GM21717 (cell line): ENCODE measurements around the gene AIM2.
"Not testable (repeated sequence)": the region's sequence is repeated elsewhere in the genome, so short reads cannot be mapped to it uniquely, and the experiment has no call there.

Source experiments
- ATAC-seq: cut with Tn5 transposase; IDR thresholded peaks from one replicate; pipeline ENCODE4 v1.9.1; 2021; ENCODE audit warnings: mild to moderate bottlenecking, moderate library complexity; ENCODE audit not compliant: unreplicated experiment

The AIM2 gene

GRCh38 chr1:159081626-159082025, 5.1 kb upstream of the AIM2 start:
- ATAC-seq, result no peak

DNA sequence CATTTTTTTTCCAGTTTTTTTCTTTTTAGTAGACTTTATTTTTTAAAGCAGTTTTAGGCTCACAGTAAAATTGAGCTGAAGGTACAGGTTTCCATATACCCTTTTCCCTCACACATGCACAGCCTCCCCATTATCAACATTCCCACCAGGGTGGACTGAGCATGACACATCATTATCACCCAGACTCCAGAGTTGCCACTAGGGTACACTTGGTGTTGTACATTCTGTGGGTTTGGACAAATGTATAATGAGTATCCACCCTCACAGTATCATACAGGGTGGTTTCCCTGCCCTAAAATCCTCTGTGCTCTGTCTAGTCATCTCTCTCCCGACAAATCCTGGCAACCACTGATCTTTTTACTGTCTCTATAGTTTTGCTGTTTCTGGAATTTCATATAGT, 3.0 kb upstream of the AIM2 start:
- ATAC-seq, result no peak

DNA sequence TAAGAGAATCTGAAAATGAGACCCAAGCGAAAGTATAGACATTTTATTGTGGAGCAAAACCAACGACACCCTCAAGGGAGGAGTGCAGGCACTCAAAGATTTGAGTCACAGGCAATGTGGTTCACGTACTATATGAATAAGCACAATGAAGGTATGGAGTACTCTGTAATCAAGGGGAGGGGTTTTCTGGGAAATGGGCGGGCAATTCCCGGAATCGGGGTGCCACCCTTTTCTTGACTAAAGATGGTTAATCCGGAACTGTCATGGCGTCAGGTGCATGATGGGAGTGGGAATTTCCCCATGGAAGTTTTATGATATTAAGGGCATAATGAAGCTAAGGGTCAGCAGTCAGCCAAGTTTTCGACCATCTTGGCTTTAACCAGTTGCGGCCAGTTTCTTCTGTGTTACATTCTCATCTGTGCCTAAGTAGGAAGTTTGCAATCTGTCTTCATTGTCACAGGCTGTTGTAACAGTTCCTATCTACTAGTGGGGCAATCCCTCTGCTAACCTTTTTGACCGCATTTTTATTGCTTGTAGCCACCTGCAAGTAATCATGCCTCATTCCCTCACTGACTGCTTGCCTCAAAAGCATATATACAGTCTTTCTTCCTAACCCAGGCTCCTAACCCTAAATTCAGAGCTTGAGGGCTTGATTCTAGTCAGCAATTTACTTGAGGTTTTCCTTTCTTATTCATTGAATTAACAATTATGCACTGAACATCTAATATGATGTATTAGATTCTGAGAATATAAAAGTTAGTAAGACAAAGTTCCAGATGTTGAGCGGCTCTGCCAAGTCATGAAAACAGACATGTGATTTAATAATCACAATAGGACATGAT, 775 bp upstream of the AIM2 start:
- peak; percentile 76 for ATAC-seq

GRCh38 chr1:159071970-159072582, 4.5 kb downstream of the AIM2 start:
- no peak for ATAC-seq

- no peak for ATAC-seq
These were observed 7.7 kb downstream of the AIM2 start for GRCh38 chr1:159068886-159069285.

DNA sequence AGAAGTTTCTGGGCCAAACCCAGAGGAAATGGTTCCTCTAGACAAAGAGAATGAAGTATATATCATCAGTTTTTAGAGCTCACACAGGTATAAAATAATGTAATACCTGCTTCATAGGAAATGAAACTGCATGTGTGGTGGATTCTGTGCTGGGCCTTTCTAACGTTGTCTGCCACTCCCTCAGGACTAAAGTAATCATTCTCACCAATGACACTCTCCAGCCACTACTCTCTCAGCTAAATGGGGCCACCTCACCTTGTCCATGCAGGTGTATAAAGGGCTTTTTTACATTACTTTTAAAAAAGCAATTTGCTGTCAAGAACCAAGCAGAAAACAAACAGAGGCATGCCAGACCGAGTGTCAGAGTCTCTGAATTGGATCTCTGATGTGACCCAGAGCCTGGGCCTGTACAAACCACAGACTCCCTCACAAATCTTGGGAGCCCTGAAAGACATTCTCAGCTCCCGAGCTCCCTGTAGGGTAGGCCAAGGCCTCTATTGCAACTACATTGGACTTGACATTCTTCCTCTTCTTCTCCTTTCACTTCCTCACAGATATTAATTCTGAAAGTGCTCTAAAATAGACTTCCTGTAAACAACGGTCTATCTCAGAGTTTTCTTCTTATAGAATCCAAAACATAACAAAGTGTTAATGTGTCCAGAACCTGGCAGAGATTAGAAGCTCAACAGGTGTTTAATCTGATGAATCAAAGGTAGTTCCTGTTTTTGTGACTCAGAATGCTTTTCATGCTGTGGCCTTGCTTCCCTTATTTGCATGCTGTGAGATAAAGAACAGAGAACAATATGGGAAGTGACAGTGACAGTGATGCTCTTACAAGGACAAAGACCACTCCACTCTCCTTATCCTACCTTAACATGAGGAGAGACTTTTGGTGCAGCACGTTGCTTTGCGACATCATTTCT, 8.6 kb downstream of the AIM2 start:
- ATAC-seq, result peak; percentile 84

GRCh38 chr1:159066108-159066507, 10.5 kb downstream of the AIM2 start:
- ATAC-seq, result no peak

DNA sequence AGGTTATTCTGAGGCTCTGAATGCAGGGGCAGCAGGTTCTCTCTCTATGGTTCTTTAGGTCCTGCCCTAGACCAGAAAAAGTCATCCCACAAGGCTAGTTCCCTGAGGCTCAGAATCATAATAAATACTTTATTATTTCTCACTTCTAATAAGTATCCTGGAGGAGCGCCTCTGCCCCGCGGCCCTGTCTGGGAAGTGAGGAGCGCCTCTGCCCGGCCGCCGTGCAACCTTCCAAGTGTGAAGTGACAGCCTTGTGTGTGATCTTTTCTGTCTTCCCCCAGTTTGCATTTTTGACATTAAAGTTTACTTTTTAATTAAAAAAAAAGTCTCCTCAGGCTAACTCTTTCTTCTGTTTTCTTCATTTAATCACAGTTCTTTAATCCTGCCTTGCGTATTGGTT, 11.5 kb downstream of the AIM2 start:
- no peak for ATAC-seq

DNA sequence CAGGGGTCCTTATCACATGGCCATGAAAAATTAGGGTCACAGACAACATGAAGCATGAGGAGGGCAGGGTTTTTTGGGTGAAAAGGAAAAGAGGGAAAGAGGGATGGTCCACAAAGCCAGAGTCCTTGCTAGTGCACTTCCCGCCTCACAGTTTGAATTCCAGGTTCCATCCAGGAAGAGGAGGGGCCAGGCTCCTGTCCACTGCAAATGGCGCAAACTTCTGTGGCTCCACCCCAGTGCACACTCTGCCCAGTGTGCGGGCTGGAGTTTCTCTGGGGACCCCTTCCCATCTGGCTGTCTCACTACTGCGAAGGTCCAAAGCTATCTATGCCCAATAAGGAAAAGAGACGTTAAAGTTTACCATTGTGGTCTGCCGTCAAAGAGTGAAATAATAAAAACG, 17.8 kb downstream of the AIM2 start:
- no peak for ATAC-seq

DNA sequence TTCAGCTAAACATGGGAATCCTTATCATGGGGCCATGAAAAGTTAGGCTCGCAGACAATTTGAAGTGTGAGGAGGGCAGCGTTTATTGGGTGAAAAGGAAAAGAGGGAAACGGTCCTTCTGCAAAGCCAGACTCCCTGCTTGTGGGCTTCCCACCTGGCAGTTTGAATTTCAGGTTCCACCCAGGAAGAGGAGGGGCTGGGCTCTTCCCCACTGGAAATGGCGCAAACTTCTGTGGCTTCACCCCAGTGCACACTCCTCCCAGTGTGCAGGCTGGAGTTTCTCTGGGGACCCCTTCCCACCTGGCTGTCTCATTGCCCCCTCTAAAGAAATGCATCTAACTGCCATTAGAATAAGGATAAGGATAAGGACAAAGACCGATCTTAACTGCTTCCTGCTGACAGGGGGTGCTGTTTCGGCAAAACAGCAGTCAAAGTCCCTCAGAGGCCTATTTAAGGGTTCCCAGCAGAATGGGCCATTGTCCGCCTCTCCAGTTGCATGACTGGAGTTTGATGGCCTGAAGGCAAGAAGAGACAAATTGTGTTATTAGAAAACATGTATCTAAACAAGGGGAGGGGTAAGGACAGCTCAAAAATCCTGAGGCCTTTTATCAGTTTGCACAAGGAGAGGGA, 20.4 kb downstream of the AIM2 start:
- ATAC-seq, result no peak

- ATAC-seq, result no peak
These were observed 21.4 kb downstream of the AIM2 start for GRCh38 chr1:159055181-159055641.

DNA sequence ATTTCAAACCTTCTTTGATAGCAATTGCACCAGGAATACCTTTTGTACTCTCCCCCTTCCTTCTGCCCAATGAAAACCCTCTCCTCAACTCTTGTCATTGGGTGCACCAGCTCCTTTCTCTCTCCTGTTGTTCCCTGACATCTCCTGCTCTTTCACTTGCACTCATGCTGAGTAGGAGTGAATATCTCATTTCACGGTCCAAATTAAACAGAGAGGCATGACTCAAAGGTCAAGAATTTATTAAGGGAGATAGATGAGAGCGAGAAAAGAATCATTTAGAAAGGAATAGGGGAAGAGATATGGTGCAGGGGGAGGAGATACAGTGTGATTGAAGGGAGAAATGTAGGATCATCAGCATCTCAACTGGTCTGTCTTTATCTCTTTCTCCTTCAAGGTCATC, 22.1 kb downstream of the AIM2 start:
- ATAC-seq, result no peak

DNA sequence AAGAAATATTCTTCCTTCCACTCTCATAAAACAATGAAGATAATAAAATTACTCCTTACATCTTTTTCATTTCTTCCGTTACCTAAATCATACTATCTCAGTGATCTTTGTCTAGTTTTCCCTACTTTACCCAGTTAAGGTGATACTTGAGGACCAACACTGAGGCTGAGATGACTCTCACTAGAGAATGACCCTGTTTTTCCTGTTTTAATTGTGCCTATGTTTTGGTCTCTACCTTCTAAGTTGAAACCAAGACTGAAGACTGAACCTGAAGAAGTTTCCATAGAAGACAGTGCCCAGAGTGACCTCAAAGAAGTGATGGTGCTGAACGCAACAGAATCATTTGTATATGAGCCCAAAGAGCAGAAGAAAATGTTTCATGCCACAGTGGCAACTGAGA, 25.1 kb downstream of the AIM2 start:
- ATAC-seq, result no peak

- ATAC-seq, result not testable (repeated sequence)
These were observed 30.1 kb downstream of the AIM2 start for GRCh38 chr1:159046486-159046885.

GRCh38 chr1:159040893-159041724, 35.5 kb downstream of the AIM2 start:
- no peak for ATAC-seq

- ATAC-seq, result no peak
These were observed 36.4 kb downstream of the AIM2 start for GRCh38 chr1:159040206-159040605.

GRCh38 chr1:159030877-159031447, 45.6 kb downstream of the AIM2 start:
- ATAC-seq, result no peak

- no peak for ATAC-seq
These were observed 46.3 kb downstream of the AIM2 start for GRCh38 chr1:159030311-159030710.

- not testable (repeated sequence) for ATAC-seq
These were observed 49.7 kb downstream of the AIM2 start for GRCh38 chr1:159026841-159027240.

GRCh38 chr1:159025043-159025442, 51.5 kb downstream of the AIM2 start:
- ATAC-seq, result no peak
